NCI-H526 (cell line): ENCODE data around the gene LPAR4.
"Not testable (repeated sequence)": the region's sequence is repeated elsewhere in the genome, so short reads cannot be mapped to it uniquely, and the experiment has no call there.

ENCODE experiments used
- DNase-seq, 2 experiments: peaks; one replicate each; lab custom pipeline; 2025; lab: John Stamatoyannopoulos, UW

LPAR4 gene, protein sequence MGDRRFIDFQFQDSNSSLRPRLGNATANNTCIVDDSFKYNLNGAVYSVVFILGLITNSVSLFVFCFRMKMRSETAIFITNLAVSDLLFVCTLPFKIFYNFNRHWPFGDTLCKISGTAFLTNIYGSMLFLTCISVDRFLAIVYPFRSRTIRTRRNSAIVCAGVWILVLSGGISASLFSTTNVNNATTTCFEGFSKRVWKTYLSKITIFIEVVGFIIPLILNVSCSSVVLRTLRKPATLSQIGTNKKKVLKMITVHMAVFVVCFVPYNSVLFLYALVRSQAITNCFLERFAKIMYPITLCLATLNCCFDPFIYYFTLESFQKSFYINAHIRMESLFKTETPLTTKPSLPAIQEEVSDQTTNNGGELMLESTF

DNA sequence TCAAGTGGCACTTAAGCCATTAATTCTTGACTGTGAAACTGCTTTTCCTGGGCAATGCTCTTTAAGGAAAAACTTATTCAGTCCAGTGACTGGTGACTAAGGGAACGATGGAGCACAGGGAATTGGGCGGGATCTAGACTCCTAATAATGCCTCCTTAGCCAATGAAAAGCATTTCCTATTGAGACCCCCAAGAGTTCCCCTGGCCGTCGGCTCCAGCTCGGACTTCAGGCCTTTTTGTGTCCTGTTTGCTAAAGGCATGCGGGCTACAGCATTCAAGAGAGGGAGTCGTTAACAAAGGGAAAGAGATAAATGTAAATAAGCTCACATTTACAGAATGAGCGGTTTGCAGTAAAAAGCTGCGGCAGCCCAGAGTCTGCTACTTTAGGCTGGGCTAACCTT is at the start of gene LPAR4:
Gene LPAR4, plus strand, starts transcription at position 232 of the 400 bp plus-strand sequence. CDS start 7,150 bp downstream, outside the sequence.
- no peak for DNase-seq

GRCh38 chrX:78706071-78706470 is 41.4 kb upstream of the LPAR4 start:
- no peak for DNase-seq

GRCh38 chrX:78708262-78708661 is 39.3 kb upstream of the LPAR4 start:
- DNase-seq, result peak; percentile 15 to 62

DNA sequence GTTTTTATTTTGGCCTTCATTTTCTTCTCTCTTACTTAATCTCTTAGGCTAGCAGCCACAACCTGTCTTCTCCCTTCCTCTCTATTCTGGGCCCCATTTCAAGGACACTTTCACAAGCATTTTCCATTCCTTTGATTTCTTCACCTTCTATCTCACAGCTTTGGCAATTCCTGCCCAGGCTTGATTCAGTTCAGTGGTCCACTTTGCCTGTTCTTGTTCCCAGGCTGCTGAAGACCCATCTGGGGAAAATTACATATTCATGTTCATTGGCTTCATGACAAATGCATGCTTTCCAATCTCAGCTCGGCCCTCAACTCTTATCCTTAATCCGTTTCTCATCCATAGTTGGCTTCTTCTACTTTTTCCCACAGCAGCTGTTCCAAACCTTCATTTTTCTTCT is 38.7 kb upstream of the LPAR4 start:
- DNase-seq, result no peak

GRCh38 chrX:78710171-78710570 is 37.3 kb upstream of the LPAR4 start:
- no peak for DNase-seq

DNA sequence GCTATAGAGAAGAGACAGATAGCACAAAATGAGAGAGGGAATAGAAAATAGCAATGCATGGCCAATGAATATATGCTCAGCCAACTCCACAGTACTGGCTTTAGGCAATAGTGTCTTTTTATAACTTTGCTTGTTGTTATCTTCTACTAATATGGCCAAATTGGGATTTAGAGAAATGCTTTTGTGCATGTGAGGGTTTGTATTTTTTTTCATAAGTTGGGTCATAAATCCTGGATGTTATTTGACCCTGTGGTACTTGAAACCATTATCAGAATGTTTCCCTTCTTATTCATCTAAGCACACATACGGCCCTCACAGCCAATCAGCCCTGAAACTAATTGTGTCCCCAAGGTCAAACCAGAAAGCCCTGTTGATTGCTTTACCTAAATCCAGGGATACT is 35.2 kb upstream of the LPAR4 start:
- DNase-seq, result no peak

DNA sequence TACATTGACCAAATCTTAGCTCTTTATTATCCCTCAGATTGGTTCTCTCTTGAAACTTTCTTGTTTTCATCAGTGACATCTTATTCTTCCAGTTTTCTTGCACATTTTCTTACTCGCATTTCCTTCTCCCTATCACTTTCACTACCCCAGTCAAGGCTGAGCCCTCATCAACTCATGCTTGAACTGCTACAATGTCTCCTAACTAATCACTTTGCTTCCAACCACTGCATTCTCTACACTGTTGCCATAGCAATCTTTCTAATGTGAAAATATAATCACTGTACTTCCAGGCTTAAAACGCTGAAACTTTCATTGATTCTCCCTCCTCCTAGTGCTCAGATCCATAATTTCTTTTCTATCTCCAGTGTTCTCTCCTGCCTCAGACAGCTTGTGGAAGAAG is 22.2 kb upstream of the LPAR4 start:
- no peak for DNase-seq

- DNase-seq, result no peak
Measured at GRCh38 chrX:78746496-78746895, 1.0 kb upstream of the LPAR4 start.

DNA sequence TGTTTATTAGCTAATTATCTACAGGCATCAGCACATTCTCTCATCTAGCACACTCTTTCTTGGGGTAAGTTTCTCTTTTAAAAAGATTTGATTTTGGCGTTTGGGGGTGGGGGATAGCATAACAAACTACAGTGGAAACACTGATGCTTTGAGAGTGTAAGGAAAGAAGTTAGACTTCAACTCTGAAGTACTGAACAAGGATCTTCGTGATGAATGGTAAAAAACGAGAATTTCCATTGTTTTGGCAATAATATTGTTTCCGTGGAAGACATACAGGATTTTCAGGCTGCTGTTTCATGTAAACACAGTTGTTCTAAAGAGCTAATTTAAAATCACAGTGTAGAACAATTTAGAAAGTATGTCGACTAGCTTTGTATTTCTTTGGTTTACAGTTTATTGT is 451 bp downstream of the LPAR4 start:
- DNase-seq, result no peak

- no peak for DNase-seq
Measured at GRCh38 chrX:78748846-78749245, 1.3 kb downstream of the LPAR4 start.

- DNase-seq, result no peak
Measured at GRCh38 chrX:78753571-78753970, 6.1 kb downstream of the LPAR4 start.

- DNase-seq, result peak in 1 of 2 experiments; percentile 6
Measured at GRCh38 chrX:78754917-78755316, 7.4 kb downstream of the LPAR4 start.

- no peak for DNase-seq
Measured at GRCh38 chrX:78759081-78759480, 11.6 kb downstream of the LPAR4 start.

GRCh38 chrX:78769101-78769755 is 21.7 kb downstream of the LPAR4 start:
- DNase-seq, result peak; percentile 59 to 73

GRCh38 chrX:78769946-78770345 is 22.4 kb downstream of the LPAR4 start:
- DNase-seq, result no peak

DNA sequence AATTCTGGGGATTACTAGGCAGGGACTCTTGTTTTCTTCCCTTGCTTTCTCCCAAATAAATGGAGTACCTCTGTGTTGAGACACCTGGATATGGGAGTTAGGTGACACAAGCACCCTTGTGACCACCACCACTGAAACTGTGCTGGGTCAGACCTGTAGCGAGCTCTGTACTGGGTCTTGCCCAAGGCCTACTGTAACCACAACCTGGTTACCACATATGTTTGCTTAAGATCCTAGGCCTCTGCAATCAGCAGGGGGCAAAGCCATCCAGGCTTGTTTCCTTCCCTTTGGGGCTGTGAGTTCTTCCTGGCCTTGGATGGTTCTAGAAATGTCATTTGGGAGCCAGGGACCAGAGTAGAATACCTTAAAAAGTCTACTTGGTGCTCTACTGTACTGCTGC is 49.4 kb downstream of the LPAR4 start:
- DNase-seq, result no peak

- DNase-seq, result no peak
Measured at GRCh38 chrX:78800114-78800513, 52.6 kb downstream of the LPAR4 start.

DNA sequence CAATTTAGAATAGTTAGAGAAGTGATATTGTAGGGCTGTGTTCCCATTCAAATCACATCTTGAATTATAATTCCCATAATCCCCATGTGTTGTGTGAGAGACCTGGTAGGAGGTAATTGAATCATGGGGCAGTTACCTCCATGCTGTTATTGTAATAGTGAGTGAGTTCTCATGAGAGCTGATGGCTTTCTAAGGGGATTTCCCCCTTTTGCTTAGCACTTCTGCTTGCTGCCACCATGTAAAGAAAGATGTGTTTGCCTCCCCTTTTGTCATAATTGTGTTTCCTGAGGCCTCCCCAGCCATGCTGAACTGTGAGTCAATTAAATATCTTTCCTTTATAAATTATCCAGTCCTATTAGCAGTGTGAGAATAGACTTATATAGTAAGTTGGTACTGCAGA is 53.2 kb downstream of the LPAR4 start:
- no peak for DNase-seq

DNA sequence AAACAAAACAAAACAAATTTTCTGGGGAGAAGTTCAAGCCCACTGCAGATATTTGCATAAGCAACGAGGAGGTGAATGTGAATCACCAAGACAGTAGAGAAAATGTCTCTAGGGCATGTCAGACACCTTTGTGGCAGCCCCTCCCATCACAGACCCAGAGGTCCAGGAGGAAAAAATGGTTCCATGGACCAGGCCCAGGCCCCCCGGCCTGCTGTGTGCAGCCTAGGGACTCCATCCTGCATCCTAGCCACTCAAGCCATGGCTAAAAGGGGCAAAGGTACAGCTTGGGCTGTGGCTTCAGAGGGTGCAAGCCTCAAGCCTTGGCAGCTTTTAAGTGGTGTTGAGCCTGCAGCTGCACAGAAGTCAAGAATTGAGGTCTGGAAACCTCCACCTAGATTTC is 54.0 kb downstream of the LPAR4 start:
- DNase-seq, result no peak

DNA sequence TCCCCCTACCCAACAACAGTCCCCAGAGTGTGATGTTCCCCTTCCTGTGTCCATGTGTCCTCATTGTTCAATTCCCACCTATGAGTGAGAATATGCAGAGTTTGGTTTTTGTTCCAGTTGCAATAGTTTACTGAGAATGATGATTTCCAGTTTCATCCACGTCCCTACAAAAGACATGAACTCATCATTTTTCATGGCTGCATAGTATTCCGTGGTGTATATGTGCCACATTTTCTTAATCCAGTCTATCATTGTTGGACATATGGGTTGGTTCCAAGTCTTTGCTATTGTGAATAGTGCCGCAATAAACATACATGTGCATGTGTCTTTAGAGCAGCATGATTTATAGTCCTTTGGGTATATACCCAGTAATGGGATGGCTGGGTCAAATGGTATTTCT is 55.0 kb downstream of the LPAR4 start:
- DNase-seq, result not testable (repeated sequence)
